PC-3 (cell line): Measurements from ENCODE around the gene NKIRAS2. TPM values are rescaled to one million over a fixed set of nuclear protein-coding genes. Genes with fewer than 3 reads are reported as not detected.
A peak's percentile ranks its signal among the peaks of the same experiment; 100 is the strongest.

Experiments
- ATAC-seq: fragments of 200-7000 bp; cut with Tn5 transposase; 2 replicates; pipeline ENCODE4 v1.9.1; 2020; ENCODE audit warnings: mild to moderate bottlenecking, moderate library complexity
- BruUV-seq: library from RNA; stranded (reverse); fragments of 400-500 nt; replicated peaks from 2 replicates; lab custom pipeline; 2021; lab: Mats Ljungman, UMichigan
- CTCF ChIA-PET: fragments of 300-600 bp; sonication (Branson Sonifier 250); formaldehyde crosslinking; loops from one replicate; lab custom pipeline; 2022; ENCODE audit warnings: antibody characterized with exemption; lab: Charles Lee
- POLR2A ChIA-PET: fragments of 300-600 bp; sonication (Branson Sonifier 250); formaldehyde crosslinking; loops from one replicate; lab custom pipeline; 2022; ENCODE audit warnings: antibody characterized with exemption; ENCODE audit not compliant: unreplicated experiment; lab: Charles Lee
- DNase-seq: peaks from one replicate; pipeline ENCODE4 v3.0.0-alpha.2; 2015
- H2AFZ ChIP-seq: fragments of 300-600 bp; sonication (generic); 2 replicates; pipeline ENCODE4 v1.6.0; 2016; ENCODE audit warnings: antibody characterized with exemption, low read length
- H3F3A ChIP-seq: fragments of 300-600 bp; sonication (generic); one replicate; pipeline ENCODE4 v1.6.0; 2017; ENCODE audit warnings: antibody characterized with exemption, low read length, control low read depth, mild to moderate bottlenecking; ENCODE audit not compliant: unreplicated experiment
- H3K27ac ChIP-seq: fragments of 300-600 bp; sonication (generic); 2 replicates; pipeline ENCODE4 v1.5.1; 2016; ENCODE audit warnings: mild to moderate bottlenecking, low read length
- H3K27me3 ChIP-seq: fragments of 300-600 bp; sonication (generic); 2 replicates; pipeline ENCODE4 v1.6.1; 2016; ENCODE audit warnings: low read length, mixed read lengths
- H3K36me3 ChIP-seq: fragments of 300-600 bp; sonication (generic); 2 replicates; pipeline ENCODE4 v1.6.1; 2016; ENCODE audit warnings: low read depth, mixed run types, low read length, mixed read lengths
- H3K4me1 ChIP-seq: fragments of 300-600 bp; sonication (generic); 2 replicates; pipeline ENCODE4 v1.5.1; 2016; ENCODE audit warnings: low read length; ENCODE audit not compliant: insufficient read depth
- H3K4me2 ChIP-seq: fragments of 300-600 bp; sonication (generic); 2 replicates; pipeline ENCODE4 v1.6.0; 2016; ENCODE audit warnings: low read length
- H3K4me3 ChIP-seq: fragments of 300-600 bp; sonication (generic); 2 replicates; pipeline ENCODE4 v1.5.1; 2016; ENCODE audit warnings: mild to moderate bottlenecking, low read length, mixed read lengths
- H3K79me2 ChIP-seq: fragments of 300-600 bp; sonication (generic); 2 replicates; pipeline ENCODE4 v1.6.1; 2017; ENCODE audit warnings: low read length, mixed read lengths
- H3K9ac ChIP-seq: fragments of 300-600 bp; sonication (generic); 2 replicates; pipeline ENCODE4 v1.6.0; 2016; ENCODE audit warnings: mild to moderate bottlenecking, low read length
- H3K9me2 ChIP-seq: fragments of 300-600 bp; sonication (generic); replicated peaks from 2 replicates; pipeline ENCODE4 v1.6.1; 2016; ENCODE audit warnings: mixed run types, low read length, mixed read lengths
- H3K9me3 ChIP-seq: fragments of 300-600 bp; sonication (generic); 2 replicates; pipeline ENCODE4 v1.6.1; 2016; ENCODE audit warnings: low read length, mixed read lengths
- H4K20me1 ChIP-seq: fragments of 300-600 bp; sonication (generic); 2 replicates; pipeline ENCODE4 v1.6.1; 2016; ENCODE audit warnings: low read length, mixed read lengths
- CTCF ChIP-seq: fragments of 300-600 bp; sonication (generic); conservative IDR thresholded peaks from 2 replicates; pipeline ENCODE4 v1.5.1; 2017; ENCODE audit warnings: antibody characterized with exemption, low read depth, mild to moderate bottlenecking, low read length
- EZH2 ChIP-seq: fragments of 300-600 bp; sonication (generic); IDR thresholded peaks from one replicate; pipeline ENCODE4 v1.6.1; 2017; ENCODE audit warnings: antibody characterized with exemption, mild to moderate bottlenecking, low read length; ENCODE audit not compliant: unreplicated experiment
- EZH2phosphoT487 ChIP-seq: fragments of 300-600 bp; sonication (generic); IDR thresholded peaks from 2 replicates; pipeline ENCODE4 v1.6.1; 2018; ENCODE audit warnings: mild to moderate bottlenecking, antibody characterized with exemption, low read length, borderline replicate concordance
- intact Hi-C: fragments of 100-400 bp; cut with micrococcal nuclease; formaldehyde crosslinking; loops from 2 replicates; pipeline ENCODE4 v1.9.0; 2023
- total RNA-seq: library from RNA; depleted of rRNA; stranded (reverse); fragments of >200 nt; gene quantifications from 2 replicates; pipeline ENCODE4 v1.2.3, GENCODE V29; 2014

Gene NKIRAS2
- total RNA-seq, 1 experiment from 2014 or later, result 39.4 TPM

GRCh38 chr17:41977991-41978390 is 41.9 kb upstream of the NKIRAS2 start:
- peak; percentile 43 for DNase-seq
- Histone ChIP-seq H3F3A (no peaks in the 10 kb centered on the region), H3K4me1 (peaks cover 13% of the 10 kb centered on the region), H3K79me2 (no peaks in the 10 kb centered on the region), H3K4me3 (no peak overlapping the region), H3K27ac (no peak overlapping the region), H3K4me2 (no peak overlapping the region), H3K27me3 (no peaks in the 10 kb centered on the region), H3K36me3 (peaks cover 19% of the 10 kb centered on the region; the same call in 1 of the 2 replicates), H3K9ac (no peak overlapping the region), H4K20me1 (peaks cover 3% of the 10 kb centered on the region; the same call in 1 of the 2 replicates), H2AFZ (no peak overlapping the region), H3K9me2 (no peaks in the 10 kb centered on the region), H3K9me3 (no peaks in the 10 kb centered on the region)
- CTCF ChIA-PET, result no interaction called here
- BruUV-seq, result no TSS peak
- POLR2A ChIA-PET, result interaction anchor here (0.6 kb wide), 1 partner anchor 14 kb away, joined by 12 read pairs; no protein-coding TSS in a partner anchor
- TF ChIP-seq EZH2, result no peak
- TF ChIP-seq CTCF, result no peak
- TF ChIP-seq EZH2phosphoT487, result no peak
- intact Hi-C loops, result no loop called here
- ATAC-seq, result no peak

GRCh38 chr17:41982026-41982760 is 37.7 kb upstream of the NKIRAS2 start:
- Histone ChIP-seq H3K79me2 (no peaks in the 10 kb centered on the region), H3F3A (no peaks in the 10 kb centered on the region), H2AFZ (no peak overlapping the region), H3K9me2 (no peaks in the 10 kb centered on the region), H3K27ac (no peak overlapping the region), H3K4me2 (no peak overlapping the region), H3K4me1 (0 out of 2 replicates have a peak, but pooled peaks cover 5% of the 10 kb centered on the region), H3K36me3 (peaks cover 33% of the 10 kb centered on the region), H3K9me3 (no peaks in the 10 kb centered on the region), H3K27me3 (no peaks in the 10 kb centered on the region), H3K9ac (no peak overlapping the region), H4K20me1 (no peaks in the 10 kb centered on the region), H3K4me3 (no peak overlapping the region)
- no TSS peak for BruUV-seq
- POLR2A ChIA-PET, result no interaction called here
- CTCF ChIA-PET, result no interaction called here
- DNase-seq (no peak), ATAC-seq (peak; percentile 75)
- TF ChIP-seq EZH2 (no peak), EZH2phosphoT487 (no peak), CTCF (no peak)
- intact Hi-C loops, result no loop called here

- CTCF ChIA-PET, result interaction anchor here (0.6 kb wide), 1 partner anchor 132 kb away, joined by 11 read pairs; no protein-coding TSS in a partner anchor
- BruUV-seq, result no TSS peak
- H3K36me3 ChIP-seq, result peaks cover 55% of the 10 kb centered on the region
Measured at GRCh38 chr17:41984454-41984853, 35.4 kb upstream of the NKIRAS2 start.

More at GRCh38 chr17:41984454-41984853, 35.4 kb upstream of the NKIRAS2 start:
- Histone ChIP-seq H3K27ac (no peak overlapping the region), H3K9me2 (no peaks in the 10 kb centered on the region), H3K79me2 (no peaks in the 10 kb centered on the region), H4K20me1 (no peaks in the 10 kb centered on the region), H3K4me3 (no peak overlapping the region), H2AFZ (no peak overlapping the region), H3K4me1 (peaks cover 2% of the 10 kb centered on the region), H3F3A (no peaks in the 10 kb centered on the region), H3K4me2 (no peak overlapping the region), H3K9ac (no peak overlapping the region), H3K27me3 (no peaks in the 10 kb centered on the region), H3K9me3 (no peaks in the 10 kb centered on the region)
- ATAC-seq (no peak), DNase-seq (no peak)
- POLR2A ChIA-PET, result no interaction called here
- TF ChIP-seq CTCF (no peak), EZH2 (no peak), EZH2phosphoT487 (no peak)
- intact Hi-C loops, result no loop called here
